ENCODE data around the gene SPIRE2.
"Not testable (repeated sequence)": the region's sequence is repeated elsewhere in the genome, so short reads cannot be mapped to it uniquely, and the experiment has no call there.

SPIRE2 gene

GRCh38 chr16:89811321-89811720 is 17.0 kb upstream of the SPIRE2 start:
- DNase-seq (ENCODE audit: low spot score) = no peak

GRCh38 chr16:89815639-89816348 is 12.5 kb upstream of the SPIRE2 start:
- DNase-seq (ENCODE audit: low spot score) = peak; percentile 38

- not testable (repeated sequence) for DNase-seq (ENCODE audit: low spot score)
These were observed 9.3 kb upstream of the SPIRE2 start for GRCh38 chr16:89818851-89819403.

- DNase-seq (ENCODE audit: low spot score) = not testable (repeated sequence)
These were observed 8.8 kb upstream of the SPIRE2 start for GRCh38 chr16:89819448-89819847.

- no peak for DNase-seq (ENCODE audit: low spot score)
These were observed 6.7 kb upstream of the SPIRE2 start for GRCh38 chr16:89821438-89822187.

GRCh38 chr16:89822188-89823086 is 5.8 kb upstream of the SPIRE2 start:
- DNase-seq (ENCODE audit: low spot score) = no peak

GRCh38 chr16:89823087-89823823 is 5.0 kb upstream of the SPIRE2 start:
- DNase-seq (ENCODE audit: low spot score) = no peak

- DNase-seq (ENCODE audit: low spot score) = not testable (repeated sequence)
These were observed 4.5 kb upstream of the SPIRE2 start for GRCh38 chr16:89823824-89824148.

- DNase-seq (ENCODE audit: low spot score) = no peak
These were observed 1.5 kb upstream of the SPIRE2 start for GRCh38 chr16:89826531-89827382.

GRCh38 chr16:89827383-89828198 is 684 bp upstream of the SPIRE2 start:
- DNase-seq (ENCODE audit: low spot score) = peak; percentile 33

- DNase-seq (ENCODE audit: low spot score) = no peak
These were observed 775 bp downstream of the SPIRE2 start for GRCh38 chr16:89828870-89829629.

- DNase-seq (ENCODE audit: low spot score) = no peak
These were observed 1.6 kb downstream of the SPIRE2 start for GRCh38 chr16:89829630-89830437.

- DNase-seq (ENCODE audit: low spot score) = no peak
These were observed 3.6 kb downstream of the SPIRE2 start for GRCh38 chr16:89831810-89832328.

- not testable (repeated sequence) for DNase-seq (ENCODE audit: low spot score)
These were observed 5.5 kb downstream of the SPIRE2 start for GRCh38 chr16:89833664-89834363.

GRCh38 chr16:89834813-89835363 is 6.6 kb downstream of the SPIRE2 start:
- not testable (repeated sequence) for DNase-seq (ENCODE audit: low spot score)

- not testable (repeated sequence) for DNase-seq (ENCODE audit: low spot score)
These were observed 8.2 kb downstream of the SPIRE2 start for GRCh38 chr16:89836484-89836883.

- no peak for DNase-seq (ENCODE audit: low spot score)
These were observed 8.8 kb downstream of the SPIRE2 start for GRCh38 chr16:89837014-89837546.
